Gastroesophageal sphincter (tissue), 4 donors: ENCODE results near the gene EPHA5. TPM values are rescaled to one million over a fixed set of nuclear protein-coding genes. Genes with fewer than 3 reads are reported as not detected.

Source experiments
- ATAC-seq: fragments of 150-250 bp; one replicate; pipeline ENCODE4 v1.9.1; 2016; ENCODE audit warnings: mild to moderate bottlenecking, moderate library complexity
- H3K27ac ChIP-seq, 4 donors: fragments of 200-600 bp; sonication (generic) in 3 of 4; 1 replicate in 3 of 4; 2 replicates in 1 of 4; pipeline ENCODE4 v1.5.1; 2016 to 2019
- H3K27me3 ChIP-seq: fragments of 200-600 bp; sonication (generic); one replicate; pipeline ENCODE4 v1.5.1; 2019
- H3K36me3 ChIP-seq, 2 donors: fragments of 200-600 bp; sonication (generic); one replicate each; pipeline ENCODE4 v1.5.1; 2019; ENCODE audit warnings: control low read depth in 1 of 2
- H3K4me1 ChIP-seq, 3 donors: fragments of 200-600 bp; sonication (generic); 1 replicate in 2 of 3; 2 replicates in 1 of 3; pipeline ENCODE4 v1.5.1; 2016 to 2019; ENCODE audit warnings: control low read depth in 2 of 3
- H3K4me3 ChIP-seq, 2 donors: fragments of 200-600 bp; sonication (generic); one replicate each; pipeline ENCODE4 v1.5.1; 2019; ENCODE audit warnings: mild to moderate bottlenecking in 1 of 2, moderate library complexity in 1 of 2
- H3K9me3 ChIP-seq, 3 donors: fragments of 200-600 bp; sonication (generic); one replicate each; pipeline ENCODE4 v1.5.1; 2017 to 2019; ENCODE audit warnings: control low read depth in 2 of 3
- EP300 ChIP-seq: sonication (generic); formaldehyde crosslinking; IDR thresholded peaks from one replicate; pipeline ENCODE4 v1.6.1; 2017; ENCODE audit warnings: antibody characterized with exemption, mild to moderate bottlenecking
- POLR2A ChIP-seq, 2 donors: fragments of 450-650 bp; IDR thresholded peaks; one replicate each; pipeline ENCODE4 v1.6.1; 2017; ENCODE audit warnings: antibody characterized with exemption in 2 of 2, mild to moderate bottlenecking in 2 of 2, moderate library complexity in 1 of 2
- POLR2AphosphoS5 ChIP-seq: sonication (generic); formaldehyde crosslinking; IDR thresholded peaks from one replicate; pipeline ENCODE4 v1.6.1; 2017; ENCODE audit warnings: antibody characterized with exemption
- WGBS, 2 donors: methylation state at CpG; one replicate each; pipeline ENCODE4 v1.1.5; 2018; ENCODE audit warnings: low coverage in 1 of 2; 5-methylcytosine and 5-hydroxymethylcytosine counted together
- total RNA-seq, 4 donors: library from RNA; depleted of rRNA; stranded (reverse); fragments of >200 nt; gene quantifications; one replicate each; pipeline ENCODE4 v1.1.0, GENCODE V29; 2016
- TF ChIP-seq, protein P1 (sequence below), 4 experiments: fragments of 200-600 bp in 2 of 4; fragments of 450-650 bp in 2 of 4; sonication (generic) in 1 of 4; IDR thresholded peaks; one replicate each; pipeline ENCODE4 v1.5.1; 2017 to 2019; ENCODE audit warnings: antibody characterized with exemption in 4 of 4, mild to moderate bottlenecking in 2 of 4, moderate library complexity in 2 of 4

The EPHA5 gene
- total RNA-seq, 4 donors from 2014 or later = 0.10 to 0.78 (median 0.50) TPM

DNA sequence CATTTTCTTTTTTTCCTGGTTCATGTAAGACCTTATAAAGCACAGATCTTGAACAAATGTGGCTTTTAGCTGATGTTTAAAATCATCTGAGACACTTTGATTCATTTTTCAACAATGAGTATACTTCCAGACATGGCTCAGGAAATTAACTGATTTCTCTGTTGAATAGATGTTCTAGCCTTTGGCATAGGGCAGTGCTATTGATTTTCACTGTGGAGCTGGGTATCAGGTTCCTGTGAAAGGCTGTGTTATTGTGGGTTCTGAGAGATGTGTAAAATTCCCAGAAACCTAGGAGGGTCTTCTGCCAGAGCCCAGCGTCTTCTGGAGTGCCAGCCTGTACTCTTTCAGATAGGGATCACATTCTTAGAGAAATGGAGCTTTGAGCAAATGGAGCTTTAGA is 278.9 kb downstream of the EPHA5 start:
- no peak for ATAC-seq
- Histone ChIP-seq H3K4me3 (no peak overlapping the region), H3K36me3 (no peaks in the 10 kb centered on the region), H3K9me3 (peaks cover 0 to 5% (median 0%) of the 10 kb centered on the region in 3 donors), H3K4me1 (no peaks in the 10 kb centered on the region), H3K27ac (no peak overlapping the region), H3K27me3 (no peaks in the 10 kb centered on the region)
- no peak for TF ChIP-seq POLR2AphosphoS5
- TF ChIP-seq POLR2A (IDR thresholded peaks at IDR 0.05) = no peak
- TF ChIP-seq EP300 = no peak
- TF ChIP-seq, protein P1, sequence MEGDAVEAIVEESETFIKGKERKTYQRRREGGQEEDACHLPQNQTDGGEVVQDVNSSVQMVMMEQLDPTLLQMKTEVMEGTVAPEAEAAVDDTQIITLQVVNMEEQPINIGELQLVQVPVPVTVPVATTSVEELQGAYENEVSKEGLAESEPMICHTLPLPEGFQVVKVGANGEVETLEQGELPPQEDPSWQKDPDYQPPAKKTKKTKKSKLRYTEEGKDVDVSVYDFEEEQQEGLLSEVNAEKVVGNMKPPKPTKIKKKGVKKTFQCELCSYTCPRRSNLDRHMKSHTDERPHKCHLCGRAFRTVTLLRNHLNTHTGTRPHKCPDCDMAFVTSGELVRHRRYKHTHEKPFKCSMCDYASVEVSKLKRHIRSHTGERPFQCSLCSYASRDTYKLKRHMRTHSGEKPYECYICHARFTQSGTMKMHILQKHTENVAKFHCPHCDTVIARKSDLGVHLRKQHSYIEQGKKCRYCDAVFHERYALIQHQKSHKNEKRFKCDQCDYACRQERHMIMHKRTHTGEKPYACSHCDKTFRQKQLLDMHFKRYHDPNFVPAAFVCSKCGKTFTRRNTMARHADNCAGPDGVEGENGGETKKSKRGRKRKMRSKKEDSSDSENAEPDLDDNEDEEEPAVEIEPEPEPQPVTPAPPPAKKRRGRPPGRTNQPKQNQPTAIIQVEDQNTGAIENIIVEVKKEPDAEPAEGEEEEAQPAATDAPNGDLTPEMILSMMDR (IDR thresholded peaks at IDR 0.05) = no peak
- WGBS, 2 donors = 60 to 63% methylated on average over 1 of the region's 1 CpG

DNA sequence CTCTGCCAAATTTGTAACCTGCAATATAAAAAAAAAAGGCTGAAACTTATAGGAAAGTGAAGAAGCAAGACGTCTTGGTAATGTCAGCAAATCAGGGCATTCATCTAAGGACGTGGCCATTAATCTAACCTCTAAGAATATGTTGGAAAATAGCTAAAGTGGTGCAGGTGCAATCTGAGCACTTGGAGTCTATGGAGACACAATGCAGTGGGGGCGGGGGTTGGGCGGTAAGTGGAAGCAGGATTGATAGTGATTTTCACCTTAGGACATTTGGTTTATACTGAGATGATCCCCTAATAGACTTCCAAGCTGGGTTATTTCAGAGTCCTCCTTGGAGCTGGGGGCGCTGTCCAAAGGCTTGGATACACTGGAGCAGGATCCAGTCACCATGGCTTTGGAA is 283.4 kb downstream of the EPHA5 start:
- WGBS, 2 donors = 56 to 74% methylated on average over 2 to 5 of the region's 5 CpGs
- Histone ChIP-seq H3K4me3 (no peak overlapping the region), H3K4me1 (no peaks in the 10 kb centered on the region), H3K27ac (no peak overlapping the region), H3K27me3 (no peaks in the 10 kb centered on the region), H3K9me3 (no peaks in the 10 kb centered on the region), H3K36me3 (no peaks in the 10 kb centered on the region)
- TF ChIP-seq POLR2AphosphoS5 (no peak), EP300 (no peak), POLR2A (IDR thresholded peaks at IDR 0.05) (no peak)
- TF ChIP-seq, protein P1 (IDR thresholded peaks at IDR 0.05) = no peak
- no peak for ATAC-seq

DNA sequence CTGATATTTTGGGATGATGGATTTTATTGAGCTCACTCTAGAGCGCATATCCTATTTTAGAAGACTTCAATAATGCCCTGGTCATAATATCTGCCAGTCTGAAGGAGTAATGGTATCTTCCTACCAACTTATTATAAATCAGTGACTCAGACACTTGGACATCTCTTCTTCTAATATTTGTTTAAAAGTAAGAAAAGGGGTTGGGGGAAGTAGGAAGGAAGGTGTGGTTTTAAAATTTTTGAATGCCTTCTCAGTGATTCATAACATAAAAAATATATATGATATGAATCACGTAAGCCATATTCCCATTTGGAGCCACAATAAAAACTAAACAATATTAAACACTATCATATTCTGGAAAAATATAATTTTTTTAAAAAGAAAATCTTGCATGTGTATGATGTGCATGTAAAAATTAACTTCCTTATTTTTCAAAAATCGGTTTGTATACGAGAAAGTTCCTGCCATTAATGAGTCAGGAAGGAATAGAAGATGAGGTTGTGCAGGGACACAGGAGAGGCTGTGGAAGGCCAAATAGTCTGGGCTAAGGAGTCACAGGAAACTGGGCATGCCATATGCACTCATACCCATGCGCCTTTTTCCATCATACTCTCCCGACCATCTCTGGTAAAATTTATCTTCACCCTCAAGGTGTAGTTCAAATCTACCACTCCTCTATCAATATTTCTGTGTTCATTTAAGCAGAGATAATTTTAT is 286.5 kb downstream of the EPHA5 start:
- Histone ChIP-seq H3K9me3 (no peaks in the 10 kb centered on the region), H3K27ac (no peak overlapping the region), H3K4me1 (no peaks in the 10 kb centered on the region), H3K4me3 (no peak overlapping the region), H3K27me3 (no peaks in the 10 kb centered on the region), H3K36me3 (no peaks in the 10 kb centered on the region)
- no peak for ATAC-seq
- 79 to 86% methylated on average over 4 to 6 of the region's 6 CpGs for WGBS, 2 donors
- no peak for TF ChIP-seq EP300
- no peak for TF ChIP-seq POLR2A (IDR thresholded peaks at IDR 0.05)
- TF ChIP-seq POLR2AphosphoS5 = no peak
- TF ChIP-seq, protein P1 (IDR thresholded peaks at IDR 0.05) = no peak

DNA sequence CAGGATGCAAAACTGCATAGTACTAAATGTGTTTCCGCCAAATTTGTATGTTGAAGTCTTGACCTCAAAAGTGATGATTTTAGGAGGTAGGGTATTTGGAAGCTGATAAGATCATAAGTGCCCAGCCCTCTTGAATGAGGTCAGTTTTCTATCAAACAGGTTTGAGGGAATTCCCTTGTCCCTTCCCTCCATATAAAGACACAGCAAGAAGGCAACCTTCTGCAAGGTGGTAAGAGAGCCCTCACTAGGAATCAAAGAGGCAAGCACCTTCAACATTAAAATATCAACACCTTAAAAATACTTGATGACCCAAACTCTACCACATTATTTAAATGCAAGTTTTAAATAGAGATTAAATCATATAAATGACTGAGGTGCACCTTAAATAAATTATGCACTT is 288.6 kb downstream of the EPHA5 start:
- no peaks in the 10 kb centered on the region for H3K4me1 ChIP-seq
- ATAC-seq = no peak
- H3K36me3 ChIP-seq = no peaks in the 10 kb centered on the region
- H3K27me3 ChIP-seq = no peaks in the 10 kb centered on the region
- 0 to 7% methylated on average over 1 of the region's 1 CpG for WGBS, 2 donors
- no peak overlapping the region for H3K4me3 ChIP-seq
- H3K9me3 ChIP-seq = no peaks in the 10 kb centered on the region
- no peak overlapping the region for H3K27ac ChIP-seq
- TF ChIP-seq EP300 (no peak), POLR2A (IDR thresholded peaks at IDR 0.05) (no peak), POLR2AphosphoS5 (no peak)
- TF ChIP-seq, protein P1 (IDR thresholded peaks at IDR 0.05) = no peak

DNA sequence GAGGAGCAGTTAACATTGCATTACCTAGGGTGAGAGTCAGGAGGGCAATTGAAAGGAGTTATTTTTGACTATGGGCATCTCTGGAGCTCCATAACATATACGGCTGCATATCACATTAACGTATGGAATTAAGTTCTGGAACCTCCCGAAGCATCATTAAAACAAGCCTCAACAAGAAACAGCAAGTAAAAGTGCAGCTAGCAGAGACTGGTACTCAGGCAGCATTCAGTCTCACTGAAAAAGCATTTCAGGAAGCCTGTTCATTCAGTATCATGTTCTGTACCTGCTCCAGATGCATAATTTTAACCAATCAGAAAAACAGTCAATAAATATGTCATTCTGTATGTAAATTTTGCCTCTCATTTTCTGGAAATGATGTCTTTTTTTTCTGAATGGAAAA is 299.6 kb downstream of the EPHA5 start:
- no peaks in the 10 kb centered on the region for H3K9me3 ChIP-seq
- H3K27me3 ChIP-seq = no peaks in the 10 kb centered on the region
- H3K27ac ChIP-seq = no peak overlapping the region
- H3K36me3 ChIP-seq = no peaks in the 10 kb centered on the region
- TF ChIP-seq, protein P1 (IDR thresholded peaks at IDR 0.05) = no peak
- TF ChIP-seq EP300 = no peak
- TF ChIP-seq POLR2AphosphoS5 = no peak
- no peak for TF ChIP-seq POLR2A (IDR thresholded peaks at IDR 0.05)
- H3K4me3 ChIP-seq = no peak overlapping the region
- no peaks in the 10 kb centered on the region for H3K4me1 ChIP-seq
- 63 to 79% methylated on average over 3 of the region's 3 CpGs for WGBS, 2 donors
- ATAC-seq = no peak
